Mononuclear cell (primary cell): ENCODE results near the gene GPX6. TPM values are rescaled to one million over a fixed set of nuclear protein-coding genes. Genes with fewer than 3 reads are reported as not detected.
"Not testable (repeated sequence)": the region's sequence is repeated elsewhere in the genome, so short reads cannot be mapped to it uniquely, and the experiment has no call there.

Experiments
- H3K27me3 ChIP-seq: 2 replicates; pipeline ENCODE4 v1.6.0; 2011; ENCODE audit warnings: low read length, control low read depth; ENCODE audit not compliant: insufficient read depth
- H3K4me1 ChIP-seq: 2 replicates; pipeline ENCODE4 v1.5.1; 2011; ENCODE audit warnings: mild to moderate bottlenecking, low read length, control low read depth; ENCODE audit not compliant: insufficient read depth
- H3K4me3 ChIP-seq: 2 replicates; pipeline ENCODE4 v1.5.1; 2011; ENCODE audit warnings: mild to moderate bottlenecking, low read length, moderate library complexity
- H3K9me3 ChIP-seq: 2 replicates; pipeline ENCODE4 v1.5.1; 2011; ENCODE audit warnings: low read depth, mild to moderate bottlenecking, control low read depth, low read length
- total RNA-seq: library from RNA; depleted of rRNA; stranded (reverse); fragments of >200 nt; gene quantifications from one replicate; pipeline ENCODE4 v1.2.3, GENCODE V29; 2012

Gene GPX6
- total RNA-seq, 1 donor, result not detected

GRCh38 chr6:28478518-28478917 lies 37.1 kb downstream of the GPX6 start:
- Histone ChIP-seq H3K4me1 (no peaks in the 10 kb centered on the region), H3K27me3 (peaks cover 89% of the 10 kb centered on the region), H3K9me3 (no peaks in the 10 kb centered on the region), H3K4me3 (no peak overlapping the region)

- peaks cover 65% of the 10 kb centered on the region for H3K27me3 ChIP-seq
- H3K9me3 ChIP-seq, result no peaks in the 10 kb centered on the region
- no peak overlapping the region for H3K4me3 ChIP-seq
- no peaks in the 10 kb centered on the region for H3K4me1 ChIP-seq
Observed at GRCh38 chr6:28474441-28475219, 41.0 kb downstream of the GPX6 start.

- H3K9me3 ChIP-seq, H3K4me3 ChIP-seq, H3K4me1 ChIP-seq: not testable (repeated sequence)
- H3K27me3 ChIP-seq, result peaks cover 33% of the 10 kb centered on the region
Observed at GRCh38 chr6:28469153-28469745, 46.3 kb downstream of the GPX6 start.

GRCh38 chr6:28468056-28468455 lies 47.5 kb downstream of the GPX6 start:
- H3K4me3 ChIP-seq, result no peak overlapping the region
- H3K4me1 ChIP-seq, result no peaks in the 10 kb centered on the region
- H3K27me3 ChIP-seq, result peaks cover 30% of the 10 kb centered on the region
- no peaks in the 10 kb centered on the region for H3K9me3 ChIP-seq

- Histone ChIP-seq H3K4me1 (no peaks in the 10 kb centered on the region), H3K4me3 (no peak overlapping the region), H3K9me3 (no peaks in the 10 kb centered on the region), H3K27me3 (peaks cover 74% of the 10 kb centered on the region)
Observed at GRCh38 chr6:28462401-28462800, 53.2 kb downstream of the GPX6 start.

GRCh38 chr6:28458568-28458967 lies 57.0 kb downstream of the GPX6 start:
- H3K9me3 ChIP-seq, result no peaks in the 10 kb centered on the region
- H3K4me1 ChIP-seq, result no peaks in the 10 kb centered on the region
- no peak overlapping the region for H3K4me3 ChIP-seq
- peaks cover 82% of the 10 kb centered on the region for H3K27me3 ChIP-seq

Other genes starting within 250 kb of the GPX6 start
- gene ZSCAN26, start 248.7 kb downstream of the GPX6 start, total RNA-seq, result 12.4 TPM
- gene PGBD1, start 234.2 kb downstream of the GPX6 start, total RNA-seq, result 0.52 TPM
- 1.3 TPM for gene ZSCAN31, start 179.6 kb downstream of the GPX6 start, total RNA-seq
- 0.52 TPM for gene ZKSCAN3, start 165.8 kb downstream of the GPX6 start, total RNA-seq
- gene ZSCAN12, start 116.0 kb downstream of the GPX6 start, total RNA-seq, result 4.6 TPM
- 0.73 TPM for gene ZSCAN23, start 72.3 kb downstream of the GPX6 start, total RNA-seq
- not detected for gene GPX5, start 10.1 kb upstream of the GPX6 start, total RNA-seq